GM21825 (cell line): ENCODE measurements around the gene SELENOM.
"Not testable (repeated sequence)": the region's sequence is repeated elsewhere in the genome, so short reads cannot be mapped to it uniquely, and the experiment has no call there.

Experiments
- ATAC-seq: cut with Tn5 transposase; IDR thresholded peaks from one replicate; pipeline ENCODE4 v1.9.1; 2021; ENCODE audit warnings: mild to moderate bottlenecking, moderate library complexity; ENCODE audit not compliant: unreplicated experiment

The SELENOM gene

DNA sequence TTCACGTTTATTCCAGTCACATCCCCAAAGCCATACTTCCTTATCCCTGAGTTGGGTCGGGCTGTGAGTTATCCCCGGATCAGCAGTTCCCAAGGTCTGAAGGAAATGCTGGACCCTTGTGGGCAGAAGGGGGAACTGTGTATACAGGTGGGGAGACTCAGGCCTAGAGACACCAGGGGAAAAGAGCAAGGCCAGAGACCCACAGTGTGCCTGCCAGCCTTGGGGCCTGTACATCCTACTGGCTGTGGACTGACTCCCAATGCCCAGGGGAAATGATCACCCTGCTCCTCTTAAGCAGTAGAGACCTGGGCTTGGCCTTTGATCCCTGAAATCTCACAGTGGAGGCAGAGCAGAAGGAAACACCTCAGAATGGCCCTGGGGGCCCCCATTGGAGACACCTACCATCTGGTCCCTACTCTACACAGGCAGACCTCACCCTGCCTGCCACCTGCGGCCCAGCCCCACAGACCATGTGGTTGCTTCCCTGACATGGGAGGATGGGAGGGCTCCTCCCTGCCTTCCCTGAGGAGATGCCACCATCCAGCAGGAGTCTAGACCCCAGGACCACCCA lies 1.3 kb downstream of the SELENOM start:
- no peak for ATAC-seq

DNA sequence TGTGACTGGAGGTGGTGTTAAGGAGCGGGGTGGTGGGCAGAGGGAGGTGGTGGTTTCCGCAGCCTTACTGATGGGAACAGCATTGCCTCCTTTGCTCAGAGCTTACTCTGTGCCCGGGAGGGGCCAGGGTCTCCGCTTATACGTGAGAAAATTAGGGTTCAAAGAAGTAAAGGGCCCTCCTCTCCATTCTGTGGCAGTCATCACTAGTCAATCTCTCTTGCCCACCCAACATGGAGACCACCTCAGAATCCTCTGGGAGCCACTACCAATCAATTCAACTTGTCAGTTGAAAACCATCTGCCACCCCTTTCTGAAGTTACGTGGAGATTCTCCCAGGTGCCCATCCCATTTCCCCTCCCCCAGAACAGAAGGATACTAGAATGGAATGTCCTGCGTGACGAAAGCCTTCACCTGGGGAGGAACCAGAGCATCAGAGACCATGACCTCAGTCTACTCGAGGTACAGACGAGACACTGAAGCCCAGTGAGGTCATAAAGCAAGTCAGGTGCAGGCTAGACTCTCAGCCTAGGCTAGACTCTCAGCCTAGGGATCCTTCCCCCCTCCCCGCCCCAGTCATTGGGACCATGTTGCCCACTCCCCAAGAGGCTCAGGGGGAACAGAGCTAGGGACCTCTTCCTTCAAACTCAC lies 2.0 kb downstream of the SELENOM start:
- ATAC-seq, result no peak

DNA sequence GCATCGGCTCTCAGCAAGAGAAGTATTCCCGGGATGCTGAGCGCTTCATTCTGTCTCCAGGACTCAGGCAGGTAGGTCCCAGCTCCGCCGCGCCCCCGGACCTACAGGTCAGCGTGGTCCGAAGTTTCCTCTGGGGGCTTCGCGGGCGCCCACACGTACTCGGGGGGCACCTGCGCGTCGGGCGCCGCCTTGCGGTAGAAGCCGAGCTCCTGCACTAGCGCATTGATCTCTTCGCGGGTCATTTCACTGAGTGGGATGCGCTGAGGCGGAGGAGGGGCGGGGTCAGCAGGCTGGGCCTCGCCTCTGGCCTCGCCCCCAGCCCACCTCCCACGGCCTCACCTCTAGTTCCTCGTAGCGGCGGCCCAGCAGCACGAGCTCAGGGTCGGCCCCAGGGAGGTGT lies 2.5 kb downstream of the SELENOM start:
- ATAC-seq, result no peak

DNA sequence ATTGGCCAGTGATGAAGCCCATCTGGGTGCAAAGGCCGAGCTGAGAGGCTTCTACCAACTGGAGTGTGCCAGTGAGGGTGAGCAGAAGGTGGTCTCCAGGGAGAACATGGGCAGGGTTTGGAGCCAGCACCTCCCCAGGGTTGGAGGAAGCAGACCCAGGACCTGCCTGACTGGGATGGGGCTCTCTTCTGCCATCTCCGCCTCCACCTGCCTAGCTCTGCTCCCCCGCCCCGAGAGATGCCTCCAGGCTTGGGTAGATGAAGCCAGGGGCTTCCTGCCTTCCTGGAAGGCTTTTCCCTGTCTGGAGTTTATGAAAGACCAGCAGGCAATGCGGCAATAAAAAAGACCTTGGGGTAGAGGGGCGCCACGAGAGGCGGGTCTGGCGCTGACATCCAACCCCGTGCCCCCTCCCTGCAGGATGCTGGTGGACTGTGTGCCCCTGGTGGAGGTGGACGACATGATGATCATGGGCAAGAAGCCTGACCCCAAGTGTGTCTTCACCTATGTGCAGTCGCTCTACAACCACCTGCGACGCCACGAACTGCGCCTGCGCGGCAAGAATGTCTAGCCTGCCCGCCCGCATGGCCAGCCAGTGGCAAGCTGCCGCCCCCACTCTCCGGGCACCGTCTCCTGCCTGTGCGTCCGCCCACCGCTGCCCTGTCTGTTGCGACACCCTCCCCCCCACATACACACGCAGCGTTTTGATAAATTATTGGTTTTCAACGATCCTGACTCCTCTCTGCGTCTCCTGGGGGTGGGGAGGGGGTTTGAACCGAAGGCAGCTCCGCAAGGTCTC lies 3.3 kb downstream of the SELENOM start:
- no peak for ATAC-seq

DNA sequence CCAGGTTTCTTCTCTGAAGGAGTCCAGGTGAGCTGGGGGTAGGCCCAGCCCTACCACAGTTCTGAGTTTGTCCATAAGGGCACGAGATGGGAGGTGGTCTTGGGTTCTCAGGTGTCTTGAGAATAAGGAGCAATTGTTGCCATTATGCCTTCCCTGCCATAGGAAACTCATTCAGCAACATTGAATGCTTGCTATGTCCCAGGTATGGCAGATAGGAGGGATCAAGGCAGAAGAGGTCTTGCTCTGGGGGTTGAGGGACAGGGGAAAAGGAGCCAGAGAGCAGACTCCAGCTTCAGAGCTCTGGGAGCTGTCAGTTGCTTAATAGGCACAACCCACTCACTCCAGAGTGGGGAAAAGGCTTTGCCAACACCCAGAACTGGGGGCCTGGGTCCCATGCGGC lies 4.3 kb downstream of the SELENOM start:
- ATAC-seq, result no peak

DNA sequence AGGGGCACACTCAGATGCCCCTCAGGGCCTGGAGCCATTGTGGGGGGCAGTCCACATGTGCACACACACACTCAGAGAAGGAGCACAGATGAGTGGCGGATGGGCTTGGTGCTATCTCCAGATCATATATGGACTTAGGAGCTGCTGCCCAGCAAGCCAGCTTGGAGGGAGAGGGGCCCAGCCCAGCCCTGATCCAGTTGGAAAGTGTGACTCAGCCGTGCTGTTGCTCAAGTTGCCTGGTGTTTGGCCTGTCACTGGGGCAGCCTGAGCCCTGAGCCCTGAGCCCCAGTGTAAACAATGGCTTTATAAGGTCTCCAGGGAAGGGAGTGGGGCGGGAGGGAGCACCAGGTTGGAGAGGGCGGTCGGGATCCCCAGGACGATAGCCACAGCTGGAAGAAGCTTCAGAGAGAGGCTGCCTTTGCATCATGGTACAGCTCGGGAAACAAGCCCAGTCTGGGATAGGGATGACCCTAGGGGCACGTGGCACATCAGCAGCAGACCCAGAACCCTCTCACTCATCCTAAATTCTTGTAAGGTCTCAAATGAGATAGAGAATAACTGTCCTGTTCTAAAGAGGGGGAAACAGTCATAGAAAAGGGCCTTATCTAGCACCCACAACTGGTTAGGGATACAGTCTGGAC lies 4.8 kb downstream of the SELENOM start:
- no peak for ATAC-seq

DNA sequence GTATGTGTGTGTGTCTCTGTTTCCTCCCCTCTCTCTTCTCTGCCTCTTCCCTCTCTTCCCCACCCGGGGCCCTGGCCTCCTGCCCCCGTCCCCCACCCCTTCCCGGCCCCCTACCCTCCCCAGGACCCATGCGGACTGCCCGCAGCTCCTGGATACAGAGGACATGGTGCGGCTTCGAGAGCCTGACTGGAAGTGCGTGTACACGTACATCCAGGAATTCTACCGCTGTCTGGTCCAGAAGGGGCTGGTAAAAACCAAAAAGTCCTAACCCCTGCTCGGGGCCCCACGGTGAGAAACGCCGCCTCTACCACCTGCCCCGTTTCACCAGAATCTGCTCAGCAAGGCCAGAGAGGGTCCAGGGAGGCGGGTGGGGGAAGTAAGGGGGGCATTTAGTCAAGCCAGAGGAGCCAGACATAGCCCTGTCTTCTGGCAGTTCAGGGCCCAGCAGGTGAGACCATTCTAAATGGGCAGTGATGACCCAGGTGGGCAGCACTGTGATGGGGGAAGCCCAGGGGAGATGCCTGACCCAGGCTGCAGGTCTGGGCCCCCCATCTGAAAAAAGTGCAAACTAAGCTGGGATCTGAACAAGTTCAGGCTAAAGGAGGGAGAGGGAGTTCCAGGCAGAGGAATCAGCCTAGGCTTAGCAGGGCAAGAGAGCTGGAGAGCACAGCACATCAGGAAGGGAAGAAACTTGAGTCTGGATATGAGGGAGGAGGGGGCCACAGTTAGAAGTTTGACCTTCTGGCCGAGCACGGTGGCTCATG lies 6.4 kb downstream of the SELENOM start:
- no peak for ATAC-seq

DNA sequence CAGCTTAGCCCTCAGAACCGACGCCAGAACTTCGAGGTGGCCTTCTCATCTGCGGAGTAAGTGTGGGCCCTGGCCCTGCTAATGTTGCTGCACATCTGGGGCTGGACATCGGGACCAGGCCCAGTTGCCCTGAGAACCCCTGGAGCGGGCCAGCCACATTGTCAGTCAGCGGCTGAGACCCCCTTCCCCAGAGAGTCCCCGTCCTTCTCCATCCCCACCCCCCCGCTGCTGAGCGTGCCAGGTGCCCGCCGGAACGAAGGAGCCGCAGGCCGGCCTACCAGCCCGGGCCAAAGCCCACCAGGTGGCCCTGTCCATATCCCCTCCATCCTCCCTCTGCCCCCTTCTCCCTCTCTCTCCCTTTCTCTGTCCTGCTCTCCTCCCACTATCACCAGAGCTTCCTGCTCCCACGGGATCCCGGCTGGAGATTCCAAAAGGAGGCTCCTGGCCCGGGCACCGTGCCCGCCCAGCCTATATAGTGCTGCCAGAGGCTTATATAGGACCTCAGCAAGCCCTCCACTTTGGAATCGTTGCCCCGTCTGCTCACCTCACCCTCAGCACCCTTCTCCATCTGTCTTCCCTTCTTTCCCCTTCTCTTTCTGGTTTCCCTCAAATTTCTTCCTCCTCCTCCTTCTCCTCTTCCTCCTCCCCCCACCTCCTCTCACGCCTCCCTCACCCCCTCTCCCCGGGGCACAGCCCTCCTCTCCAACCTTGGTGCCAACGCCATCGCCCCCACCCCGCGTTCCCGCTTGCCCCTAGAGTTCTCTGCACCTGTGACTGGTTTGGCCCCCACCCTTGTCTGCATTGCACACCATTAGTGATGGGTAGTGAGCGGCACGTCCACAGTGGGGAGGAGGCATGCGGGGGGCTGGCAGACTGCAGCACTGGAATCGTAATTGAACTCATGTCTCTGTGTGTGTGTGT lies 7.3 kb downstream of the SELENOM start:
- ATAC-seq, result no peak

DNA sequence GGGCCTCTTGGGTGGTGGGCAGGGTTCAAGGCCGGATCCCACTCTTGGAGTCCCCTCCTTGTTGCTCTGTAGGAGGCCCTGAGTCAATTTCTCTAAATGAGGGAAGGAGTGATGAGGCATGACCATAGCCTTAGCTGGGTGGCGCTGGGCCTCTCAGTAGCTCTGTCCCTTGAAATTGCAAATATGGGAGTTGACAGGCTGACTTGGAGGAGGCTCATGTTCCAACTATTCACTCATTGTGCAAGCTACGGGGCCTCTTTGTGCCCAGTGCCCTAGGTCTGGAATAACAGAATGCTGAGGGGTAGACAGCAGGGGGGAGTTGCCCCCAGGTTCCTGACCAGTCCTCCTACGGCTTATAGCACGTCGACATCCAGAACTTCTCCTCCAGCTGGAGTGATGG lies 8.0 kb downstream of the SELENOM start:
- ATAC-seq, result no peak

DNA sequence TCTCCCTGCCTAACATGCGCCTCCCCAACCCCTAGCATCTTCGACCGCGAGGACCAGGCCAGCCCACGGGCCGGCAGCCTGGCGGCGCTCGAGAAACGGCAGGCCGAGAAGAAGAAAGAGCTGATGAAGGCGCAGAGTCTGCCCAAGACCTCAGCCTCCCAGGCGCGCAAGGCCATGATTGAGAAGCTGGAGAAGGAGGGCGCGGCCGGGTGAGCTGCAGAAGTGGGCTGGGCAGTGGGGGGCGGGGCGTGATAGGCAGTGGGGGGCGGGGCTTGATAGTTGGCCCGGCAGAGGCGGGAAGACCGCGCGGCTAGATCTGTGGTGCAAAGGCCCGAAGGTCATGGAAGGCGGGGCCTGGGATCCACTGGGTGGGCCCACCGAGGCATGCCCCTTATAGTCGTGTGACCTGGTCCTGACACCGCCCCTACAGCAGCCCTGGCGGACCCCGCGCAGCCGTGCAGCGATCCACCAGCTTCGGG lies 8.7 kb downstream of the SELENOM start:
- ATAC-seq, result no peak

DNA sequence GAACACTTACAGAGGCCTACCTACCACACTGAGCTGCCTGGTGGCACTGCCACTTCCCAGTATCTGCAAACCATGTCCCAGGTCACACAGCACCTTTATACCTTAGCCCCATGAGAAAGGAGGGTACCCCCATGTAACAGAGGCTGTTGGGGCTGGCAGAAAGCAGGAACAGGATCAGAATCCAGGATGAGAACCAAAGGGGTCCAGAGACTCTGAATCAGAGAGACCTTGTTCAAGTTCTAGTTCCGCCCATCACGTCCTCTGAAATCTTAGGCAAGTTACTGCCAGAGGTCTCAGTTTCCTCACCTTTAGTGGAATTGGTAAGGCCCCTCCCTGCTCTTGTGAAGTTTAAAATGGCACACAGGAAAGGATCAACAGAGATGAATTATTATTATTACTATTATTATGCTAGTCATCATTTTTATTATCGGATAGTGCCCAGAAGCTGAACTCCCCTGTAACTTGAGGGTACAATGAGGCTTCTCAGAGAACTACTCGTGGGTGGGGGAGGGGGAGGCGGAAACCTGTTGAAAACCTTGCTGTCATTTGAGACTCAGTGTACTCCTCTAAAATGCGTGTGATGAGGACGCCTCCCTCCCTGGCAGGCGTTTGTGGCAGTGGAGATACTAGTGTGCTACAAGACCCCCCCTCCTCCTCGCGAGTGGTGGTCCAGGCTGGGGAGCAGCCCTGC lies 9.3 kb downstream of the SELENOM start:
- no peak for ATAC-seq

DNA sequence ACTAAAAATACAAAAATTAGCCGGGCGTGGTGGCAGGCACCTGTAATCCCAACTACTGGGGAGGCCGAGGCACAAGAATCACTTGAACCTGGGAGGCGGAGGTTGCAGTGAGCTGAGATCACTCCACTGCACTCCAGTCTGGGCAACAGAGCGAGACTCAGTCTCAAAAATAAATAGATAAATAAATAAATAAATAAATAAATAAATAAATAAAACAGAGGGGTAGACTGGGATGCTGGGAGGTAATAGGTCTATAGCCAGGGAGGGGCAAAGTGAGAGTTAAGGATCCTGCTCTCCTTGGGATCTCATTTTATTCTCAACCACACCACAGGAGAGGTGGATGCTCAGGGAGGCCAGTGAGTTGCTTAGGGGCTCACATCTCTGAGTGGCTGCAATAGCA lies 9.8 kb downstream of the SELENOM start:
- not testable (repeated sequence) for ATAC-seq

DNA sequence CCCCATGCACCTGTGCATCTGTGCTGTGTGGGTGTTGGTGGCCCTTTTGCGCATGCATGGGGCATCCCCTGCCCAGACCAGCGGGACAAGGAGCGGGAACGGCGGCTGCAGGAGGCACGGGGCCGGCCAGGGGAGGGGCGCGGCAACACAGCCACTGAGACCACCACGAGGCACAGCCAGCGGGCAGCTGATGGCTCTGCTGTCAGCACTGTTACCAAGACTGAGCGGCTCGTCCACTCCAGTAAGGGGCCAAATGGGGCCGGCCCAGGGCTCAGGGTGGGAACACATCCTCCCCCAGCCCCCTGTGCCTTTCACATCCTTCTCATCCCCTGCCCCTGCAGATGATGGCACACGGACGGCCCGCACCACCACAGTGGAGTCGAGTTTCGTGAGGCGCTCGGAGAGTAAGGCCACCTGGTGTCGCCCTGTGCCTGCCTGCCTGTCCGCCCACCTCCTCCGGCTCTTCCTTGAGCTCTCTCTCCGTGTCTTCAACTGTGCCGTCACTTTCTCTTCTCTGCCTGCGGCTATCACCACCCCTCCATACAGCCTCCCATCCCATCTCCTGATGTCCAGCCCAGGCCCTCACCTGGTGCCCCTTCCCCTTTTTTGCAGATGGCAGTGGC lies 10.6 kb downstream of the SELENOM start:
- ATAC-seq, result no peak

DNA sequence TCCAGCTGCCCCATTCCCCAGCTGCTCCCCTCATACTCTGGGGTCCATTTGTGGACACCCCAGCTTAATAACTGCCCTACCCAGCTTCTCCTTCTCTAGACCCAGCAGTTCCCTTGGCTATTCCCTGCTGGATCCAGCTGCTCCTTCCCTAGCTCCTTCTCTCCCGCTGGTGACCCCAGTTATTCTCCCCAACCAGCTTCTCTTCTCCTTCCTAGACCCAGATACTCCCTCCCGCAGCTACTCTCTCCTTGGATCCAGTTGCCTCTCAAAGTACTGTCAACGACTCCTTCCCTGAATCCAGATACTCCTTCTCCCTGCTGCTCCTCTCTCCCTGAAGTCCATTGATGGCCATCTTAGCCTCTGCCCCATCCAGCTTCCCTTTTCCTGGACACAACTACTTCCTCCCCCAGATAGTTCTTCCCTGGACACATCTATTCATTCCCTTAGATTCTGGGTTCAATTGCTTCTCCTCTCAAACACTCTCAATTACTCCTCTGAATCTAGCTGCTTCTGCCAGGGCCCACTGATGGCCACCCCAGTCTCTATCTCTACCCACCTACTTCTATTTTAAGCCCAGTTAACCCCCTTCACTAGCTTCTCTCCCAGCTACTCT lies 11.6 kb downstream of the SELENOM start:
- no peak for ATAC-seq

DNA sequence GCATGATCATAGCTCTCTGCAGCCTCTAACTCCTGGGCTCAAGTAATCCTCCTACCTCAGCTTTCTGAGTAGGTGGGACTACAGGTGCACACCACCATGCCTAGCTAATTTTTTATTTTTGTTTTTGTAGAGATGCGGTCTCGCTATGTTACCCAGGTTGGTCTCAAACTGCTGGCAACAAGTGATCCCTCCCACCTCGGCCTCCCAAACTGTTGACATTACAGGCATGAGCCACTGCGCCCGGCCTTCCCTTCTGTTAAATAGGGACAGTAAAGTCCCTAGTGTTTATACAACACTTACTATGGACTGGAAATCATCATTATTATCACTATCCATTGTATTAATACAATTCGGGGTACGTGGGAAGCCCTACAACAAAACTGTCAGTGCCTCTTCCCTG lies 12.6 kb downstream of the SELENOM start:
- no peak for ATAC-seq

DNA sequence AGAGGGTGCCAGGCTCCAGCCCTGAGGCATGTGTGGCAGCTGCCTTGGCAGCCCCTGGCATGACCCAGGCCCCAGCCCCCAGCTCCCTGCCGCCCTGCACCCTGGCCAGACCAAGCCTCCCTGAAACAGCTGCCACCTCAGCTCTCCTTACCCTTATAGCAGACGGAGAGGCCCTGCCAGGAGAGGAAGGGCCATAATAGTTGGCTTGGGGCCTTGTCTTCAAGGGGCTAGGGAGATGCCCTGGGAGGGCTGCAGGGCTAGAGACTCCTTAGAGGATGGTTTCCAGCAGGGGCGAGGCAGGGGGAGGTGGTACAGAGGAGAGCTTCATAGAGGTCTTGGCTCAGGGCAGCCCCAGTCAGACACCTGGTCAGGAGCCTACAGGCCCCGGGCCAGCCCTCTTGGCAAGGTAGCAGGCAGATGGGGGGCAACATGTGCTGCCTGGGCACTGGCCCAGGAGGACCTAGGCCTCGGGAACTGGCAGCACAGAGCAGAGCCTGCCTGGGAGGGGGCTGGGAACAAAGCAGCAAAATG lies 13.3 kb downstream of the SELENOM start:
- no peak for ATAC-seq

DNA sequence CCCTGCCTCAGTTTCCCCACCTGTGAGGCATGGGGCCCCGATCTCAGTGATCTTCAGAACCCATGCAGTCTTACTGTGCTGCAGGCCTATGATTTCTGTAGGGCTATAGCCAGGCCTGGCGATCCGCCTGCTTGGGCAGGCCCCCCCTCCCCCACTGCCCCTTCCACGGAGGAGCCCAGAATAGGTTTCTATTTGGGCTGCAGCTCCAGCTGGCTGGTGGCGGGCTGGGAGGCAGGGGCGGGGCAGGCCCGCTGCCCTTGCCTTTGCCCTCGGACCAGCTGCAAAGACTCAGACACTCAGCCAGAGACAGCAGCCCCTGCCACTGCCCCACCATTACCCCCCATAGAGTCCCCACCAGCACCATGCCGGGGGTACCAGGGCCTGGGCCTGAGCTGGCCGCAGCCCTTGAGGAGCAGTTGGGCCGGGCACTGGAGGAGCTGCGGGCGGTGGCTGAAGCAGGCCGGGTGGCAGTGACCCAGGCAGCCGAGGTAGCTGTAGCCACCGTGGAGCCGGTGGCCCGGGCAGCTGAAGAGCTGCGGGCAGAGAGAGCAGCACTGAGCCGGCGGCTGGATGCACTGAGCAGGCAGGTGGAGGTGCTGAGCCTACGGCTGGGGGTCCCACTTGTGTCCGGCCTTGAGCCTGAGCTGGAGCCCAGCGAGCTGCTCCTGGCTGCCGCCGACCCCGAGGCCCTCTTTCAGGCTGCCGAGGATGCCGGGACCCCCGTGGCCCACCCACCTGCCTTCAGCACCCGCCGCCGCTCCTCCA lies 14.1 kb downstream of the SELENOM start:
- ATAC-seq, result no peak
